GM19193 (cell line): Measurements from ENCODE around the gene CRK.

Source experiments
- POLR2A ChIP-seq: IDR thresholded peaks from 4 replicates; pipeline ENCODE4 v1.6.1; 2011; ENCODE audit not compliant: insufficient read depth, insufficient read length; ENCODE audit errors: extremely low read depth

The CRK gene

DNA sequence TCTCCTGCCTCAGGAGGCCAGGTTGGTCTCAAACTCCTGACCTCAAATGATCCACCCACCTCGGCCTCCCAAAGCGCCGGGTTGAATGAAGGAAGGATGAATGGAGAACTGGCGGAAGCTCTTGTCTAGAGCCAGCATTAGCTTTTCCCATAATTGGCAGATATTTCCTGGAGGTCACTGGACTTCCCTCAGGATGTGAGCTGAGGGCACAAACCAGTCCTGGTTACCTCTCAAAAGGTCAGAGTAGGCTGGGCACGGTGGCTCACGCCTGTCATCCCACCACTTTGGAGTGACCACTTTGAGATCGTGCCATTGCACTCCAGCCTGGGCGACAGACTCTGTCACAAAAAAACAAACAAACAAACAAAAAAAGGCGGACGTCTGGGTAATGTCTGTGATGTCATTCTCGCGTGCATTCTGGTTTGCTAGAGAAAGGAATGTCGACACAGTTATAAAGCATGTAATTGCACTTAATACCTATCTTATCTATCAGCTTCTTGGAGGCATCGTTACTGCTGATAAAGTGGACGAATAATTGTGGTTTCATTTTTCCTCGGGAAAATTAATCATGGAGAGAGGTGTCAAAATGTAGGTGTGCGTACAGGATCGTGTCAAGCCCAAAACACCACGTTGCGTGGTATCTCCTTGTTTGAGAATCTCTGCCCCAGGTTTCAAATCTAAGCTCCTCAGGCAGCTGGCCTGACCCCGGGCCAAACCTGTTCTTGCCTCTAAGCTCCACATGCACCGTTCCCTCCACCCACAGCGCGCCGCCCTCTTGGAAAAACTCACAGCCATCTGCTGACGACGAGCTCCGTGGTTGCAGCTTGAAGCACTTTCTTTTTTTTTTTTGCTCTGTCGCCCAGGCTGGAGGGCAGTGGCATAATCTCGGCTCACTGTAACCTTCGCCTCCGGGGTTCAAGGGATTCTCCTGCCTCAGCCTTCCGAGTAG lies 6.4 kb upstream of the CRK start:
- TF ChIP-seq POLR2A: no peak

DNA sequence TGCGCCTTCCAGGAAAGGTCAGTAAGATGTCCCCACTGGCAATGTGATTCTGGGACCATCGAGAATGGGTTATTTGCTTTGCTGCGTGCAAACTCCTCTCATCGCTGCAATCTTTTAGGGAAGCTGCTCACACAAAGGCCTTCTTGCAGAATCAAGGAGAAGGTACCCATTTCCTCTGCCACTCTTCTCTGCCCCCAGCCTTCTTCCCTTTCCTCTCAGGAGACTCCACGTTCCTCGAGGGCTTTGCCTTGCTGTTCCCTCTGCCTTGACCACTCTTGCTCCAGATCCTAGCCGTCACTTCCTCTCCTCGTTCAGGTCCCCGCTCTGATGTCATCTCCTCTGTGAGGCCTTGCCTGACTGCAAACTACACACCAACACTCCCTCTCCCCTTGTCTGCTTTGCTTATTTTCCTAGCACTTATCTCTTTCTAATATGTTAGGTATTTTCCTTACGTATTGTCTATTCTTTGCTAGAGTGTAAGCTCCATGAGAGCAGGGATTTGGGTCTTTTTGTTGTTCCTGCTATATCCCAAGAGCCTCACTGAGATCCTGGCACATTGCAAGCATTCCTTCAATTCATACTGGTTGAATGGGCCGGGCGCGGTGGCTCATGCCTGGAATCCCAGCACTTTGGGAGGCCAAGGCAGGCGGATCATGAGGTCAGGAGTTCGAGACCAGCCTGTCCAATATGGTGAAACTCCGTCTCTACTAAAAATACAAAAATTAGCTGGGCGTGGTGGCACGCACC lies 5.3 kb upstream of the CRK start:
- TF ChIP-seq POLR2A: no peak

DNA sequence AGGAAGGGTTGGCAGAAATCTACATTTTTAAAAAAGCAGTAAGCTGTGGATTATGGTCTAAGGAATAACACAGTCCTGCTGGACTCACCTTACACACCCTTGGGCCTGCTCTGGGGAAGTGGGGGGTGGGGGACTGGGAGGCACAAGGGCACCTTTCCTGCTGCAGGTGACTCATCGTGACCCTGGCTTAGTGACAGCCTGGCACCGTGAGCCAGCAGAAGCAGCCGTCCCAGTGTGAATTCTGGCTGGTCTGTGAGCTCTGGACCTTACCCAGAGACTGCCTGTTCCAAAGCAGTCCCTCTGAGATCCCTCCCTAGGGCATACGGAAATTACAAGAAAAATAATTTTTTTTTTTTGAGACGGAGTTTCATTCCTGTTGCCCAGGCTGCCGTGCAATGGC lies 4.2 kb upstream of the CRK start:
- TF ChIP-seq POLR2A: no peak

DNA sequence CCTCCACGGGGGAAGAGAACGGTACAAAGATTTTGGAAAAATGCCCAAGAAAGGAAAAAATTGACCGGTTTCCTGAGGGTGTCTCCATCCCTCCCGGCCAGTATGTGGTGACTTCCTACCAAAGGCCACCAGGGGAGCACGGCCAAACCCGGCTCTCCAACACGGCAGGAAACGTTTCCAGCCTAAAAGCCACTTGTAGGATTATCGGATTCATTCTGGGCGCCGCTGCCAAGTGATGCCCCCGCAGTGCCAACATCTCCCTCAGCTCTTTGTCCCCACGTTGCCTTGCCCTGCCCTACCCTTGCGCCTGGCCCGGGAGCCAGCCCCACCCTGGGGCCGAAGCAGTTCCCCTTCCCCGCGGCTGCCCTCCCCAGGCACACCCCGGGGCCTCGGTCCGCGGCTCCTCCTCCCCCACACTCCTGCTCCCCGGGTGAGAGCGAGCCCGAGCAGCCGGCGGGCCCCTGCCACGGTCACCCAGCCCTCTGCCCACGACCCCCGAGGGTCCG lies 688 bp downstream of the CRK start:
- no peak for TF ChIP-seq POLR2A

DNA sequence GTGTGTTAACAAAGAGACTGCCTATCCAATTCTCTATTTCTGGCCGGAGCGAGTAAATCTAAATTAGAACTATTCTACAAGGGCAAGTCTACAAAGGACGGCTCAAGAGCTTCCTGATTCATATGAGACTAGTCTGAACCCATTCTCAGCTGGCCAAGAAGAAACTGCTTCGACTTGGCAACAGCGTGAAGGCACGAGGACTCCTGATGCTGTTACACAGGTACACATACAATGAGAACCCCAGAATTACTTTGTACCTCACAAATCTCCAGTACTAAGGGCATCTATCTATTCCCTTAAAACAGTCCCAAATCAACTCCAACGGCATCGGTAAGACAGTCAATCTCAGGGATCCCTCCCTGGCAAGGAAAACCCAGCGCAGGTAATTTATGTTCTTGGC lies 1.5 kb downstream of the CRK start:
- TF ChIP-seq POLR2A: no peak

DNA sequence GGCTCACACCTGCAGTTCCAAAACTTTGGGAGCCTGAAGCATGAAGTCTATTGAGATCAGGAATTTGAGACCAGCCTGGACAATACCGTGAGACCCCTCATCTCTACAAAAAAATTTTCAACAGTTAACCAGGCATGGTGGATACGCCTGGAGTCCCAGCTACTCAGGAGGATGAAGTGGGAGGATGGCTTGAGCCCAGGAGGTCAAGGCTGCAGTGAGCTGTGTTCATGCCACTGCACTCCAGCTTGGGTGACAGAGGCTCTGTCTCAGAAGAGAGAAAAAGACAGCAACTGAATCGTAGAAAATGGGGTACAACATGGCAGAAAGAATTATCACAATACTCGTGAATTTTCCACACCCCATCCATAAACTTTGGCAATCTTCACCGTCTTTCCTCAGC lies 3.2 kb downstream of the CRK start:
- no peak for TF ChIP-seq POLR2A

DNA sequence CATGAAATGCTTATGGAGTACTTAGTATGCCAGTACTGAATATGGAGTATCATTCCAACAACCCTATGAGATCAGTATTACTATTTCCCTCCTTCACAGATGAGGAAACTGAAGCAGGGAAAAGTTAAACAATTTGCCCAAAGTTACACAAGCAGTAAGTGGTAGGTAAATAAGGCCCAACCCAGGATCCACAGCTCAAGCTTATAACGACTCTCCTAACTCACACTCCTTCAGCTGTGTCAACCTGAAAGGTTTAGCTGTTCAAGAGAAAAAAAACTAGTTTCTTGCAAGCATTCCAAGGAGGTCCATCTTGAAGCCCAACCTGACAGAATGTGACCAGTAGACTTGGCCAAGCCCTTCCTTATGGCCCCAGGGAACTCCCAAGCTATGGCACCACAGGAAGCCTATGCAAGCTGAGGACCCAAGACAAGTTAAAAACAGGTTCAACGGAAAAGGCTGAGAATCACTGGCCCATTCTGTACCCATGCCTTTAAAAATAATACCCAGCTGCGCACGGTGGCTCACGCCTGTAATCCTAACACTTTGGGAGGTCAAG lies 6.5 kb downstream of the CRK start:
- no peak for TF ChIP-seq POLR2A

DNA sequence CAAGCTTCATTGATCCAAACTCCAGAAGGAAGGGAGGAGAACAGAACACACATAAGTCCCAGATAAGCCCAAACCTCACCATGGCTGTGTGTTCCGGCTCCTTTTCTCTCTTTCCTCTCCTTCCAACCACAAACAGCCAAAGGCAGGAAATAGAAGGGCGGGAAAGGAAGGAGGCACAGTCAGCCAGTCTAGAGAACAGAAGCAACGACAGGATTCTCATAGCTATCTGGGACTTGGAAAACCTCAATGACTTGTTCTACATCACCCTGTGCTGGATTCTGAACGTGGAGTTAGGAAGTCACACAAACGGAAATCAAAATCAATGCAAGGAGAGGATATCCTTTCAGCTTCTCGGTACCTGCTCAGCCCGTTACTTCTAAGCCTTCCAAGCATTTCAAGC lies 9.0 kb downstream of the CRK start:
- TF ChIP-seq POLR2A: no peak

DNA sequence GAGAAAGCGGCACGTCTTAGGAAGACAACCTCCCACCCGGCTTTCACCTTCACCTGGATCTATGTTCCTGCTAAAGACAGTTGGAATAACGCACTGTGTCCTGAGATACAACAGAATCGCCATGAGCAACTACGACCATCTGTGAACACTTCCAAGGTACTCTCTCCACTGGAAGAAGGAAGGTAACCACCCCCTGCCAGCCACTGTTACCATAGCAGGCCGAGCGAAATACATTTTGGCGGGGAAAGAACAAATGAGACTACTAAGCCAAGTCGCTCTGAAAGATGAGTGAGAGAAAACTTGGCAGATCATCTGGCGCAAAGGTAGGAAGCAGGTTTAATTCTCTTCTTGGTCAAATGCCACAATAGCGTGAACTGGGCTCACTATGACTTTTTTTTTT lies 9.8 kb downstream of the CRK start:
- TF ChIP-seq POLR2A: no peak

DNA sequence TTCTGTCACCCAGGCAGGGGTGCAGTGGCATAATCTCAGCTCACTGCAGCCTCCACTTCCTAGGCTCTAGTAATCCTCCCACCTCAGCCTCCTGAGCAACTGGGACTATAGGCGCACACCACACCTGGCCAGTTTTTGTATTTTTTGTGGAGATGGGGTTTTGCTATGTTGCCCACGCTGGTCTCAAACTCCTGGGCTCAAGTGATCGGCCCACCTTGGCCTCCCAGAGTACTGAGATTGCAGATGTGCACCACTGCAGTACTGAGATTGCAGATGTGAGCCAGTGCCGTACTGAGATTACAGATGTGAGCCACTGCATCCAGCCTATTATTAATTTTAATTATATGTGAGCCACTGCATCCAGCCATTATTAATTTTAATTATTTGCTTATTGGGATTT lies 13.8 kb downstream of the CRK start:
- TF ChIP-seq POLR2A: no peak

DNA sequence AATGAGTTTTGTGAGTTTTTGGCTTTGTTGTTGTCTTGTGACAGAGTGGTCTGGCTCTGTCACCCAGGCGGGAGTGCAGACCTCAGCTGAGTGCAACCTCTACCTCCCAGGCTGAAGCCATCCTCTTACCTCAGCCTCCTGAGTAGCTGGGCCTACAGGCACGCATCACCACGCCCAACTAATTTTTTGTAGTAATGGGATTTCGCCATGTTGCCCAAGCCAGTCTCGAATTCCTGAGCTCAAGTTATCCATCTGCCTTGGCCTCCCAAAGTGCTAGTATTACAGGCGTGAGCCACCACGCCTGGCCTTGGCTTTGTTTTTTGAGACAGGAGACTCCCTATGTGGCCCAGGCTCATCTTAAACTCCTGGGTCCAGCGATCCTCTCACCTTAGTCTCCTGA lies 15.1 kb downstream of the CRK start:
- TF ChIP-seq POLR2A: no peak

DNA sequence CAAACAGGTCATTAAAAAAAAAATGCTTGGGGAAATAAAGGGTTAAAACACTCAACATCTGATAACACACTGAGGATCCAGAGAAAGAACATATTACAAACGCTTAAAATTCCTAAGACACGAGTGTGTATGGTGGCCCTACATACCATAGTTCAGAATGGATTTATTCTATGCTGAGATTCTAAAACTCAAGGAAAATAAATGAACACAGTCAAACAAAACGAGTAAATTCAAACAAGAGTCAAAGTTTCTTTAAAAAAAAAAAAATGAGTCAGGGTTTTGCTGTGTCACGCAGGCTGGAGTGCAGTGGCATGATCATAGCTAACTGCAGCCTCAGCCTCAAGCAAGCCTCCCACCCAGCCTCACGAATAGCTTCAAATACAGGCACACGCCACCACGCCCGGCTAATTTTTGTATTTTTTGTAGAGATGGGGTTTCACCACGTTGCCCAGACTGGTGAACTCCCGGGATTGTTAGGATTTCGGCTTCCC lies 17.4 kb downstream of the CRK start:
- TF ChIP-seq POLR2A: no peak

DNA sequence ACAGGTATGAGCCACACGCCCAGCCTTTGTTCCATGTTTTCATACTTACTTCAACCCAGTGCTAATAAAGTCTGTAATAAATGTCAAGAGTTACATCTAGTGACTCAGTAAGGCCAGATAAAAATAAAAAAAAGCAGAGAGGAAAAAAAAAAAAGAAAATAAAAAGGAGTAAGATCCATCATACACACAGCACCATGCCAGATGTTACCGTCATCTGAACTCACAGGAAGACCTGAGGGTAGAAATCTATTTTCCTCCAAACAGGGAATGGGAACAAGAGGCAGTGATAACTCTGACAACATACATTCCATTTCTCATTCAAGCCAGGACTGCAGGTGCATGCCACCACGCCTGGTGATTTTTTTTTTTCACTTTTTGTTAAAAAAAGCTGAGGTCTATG lies 20.7 kb downstream of the CRK start:
- TF ChIP-seq POLR2A: no peak

DNA sequence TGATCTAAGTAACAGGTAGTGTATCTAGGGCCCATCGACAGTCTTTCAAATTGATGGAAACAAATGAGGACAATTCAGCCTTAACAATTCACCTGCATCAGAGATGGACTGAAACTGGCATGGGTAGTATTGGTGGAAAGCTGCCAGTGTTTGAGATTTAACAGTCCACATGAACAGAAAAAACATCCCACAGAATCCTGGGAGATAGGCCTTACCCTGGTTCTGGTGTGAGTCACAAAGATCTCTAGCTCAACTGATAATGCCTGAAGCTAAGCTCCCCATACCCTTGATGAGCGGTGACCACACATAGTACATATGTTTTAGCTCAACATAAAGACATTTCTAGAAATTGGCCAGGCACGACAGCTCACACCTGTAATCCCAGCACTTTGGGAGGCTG lies 21.9 kb downstream of the CRK start:
- no peak for TF ChIP-seq POLR2A

DNA sequence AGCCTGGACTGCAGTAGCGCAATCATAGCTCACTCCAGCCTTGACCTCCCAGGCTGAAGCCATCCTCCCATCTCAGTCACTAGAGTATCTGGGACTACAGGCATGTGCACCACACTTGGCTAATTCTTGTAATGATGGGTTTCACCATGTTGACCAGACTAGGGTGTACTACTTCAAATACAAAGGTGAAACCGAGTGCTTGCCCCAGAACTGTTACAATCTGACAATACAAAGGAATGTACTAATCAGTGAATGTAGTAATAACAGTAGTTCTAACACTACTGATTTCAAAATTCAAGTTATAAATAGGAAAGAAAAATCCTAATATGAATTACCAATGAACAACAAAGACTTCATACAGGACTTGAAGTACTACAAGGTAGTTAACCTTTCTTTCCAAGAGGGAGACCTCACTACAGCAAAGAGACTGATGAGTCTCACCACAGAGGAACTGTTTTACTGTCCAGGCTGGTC lies 24.4 kb downstream of the CRK start:
- no peak for TF ChIP-seq POLR2A
